Stimulated activated CD8-positive, alpha-beta memory T cell treated with anti-CD3 and anti-CD28 coated beads, Interleukin-15, amount 100 ng/mL, for 48 hours (primary cell): Measurements from ENCODE around the gene ZDHHC11.
"Not testable (repeated sequence)": the region's sequence is repeated elsewhere in the genome, so short reads cannot be mapped to it uniquely, and the experiment has no call there.

Source experiments
- DNase-seq, 2 donors: peaks; one replicate each; pipeline ENCODE4 v3.0.0-alpha.2; 2020; ENCODE audit warnings: low read depth in 2 of 2

The ZDHHC11 gene

DNA sequence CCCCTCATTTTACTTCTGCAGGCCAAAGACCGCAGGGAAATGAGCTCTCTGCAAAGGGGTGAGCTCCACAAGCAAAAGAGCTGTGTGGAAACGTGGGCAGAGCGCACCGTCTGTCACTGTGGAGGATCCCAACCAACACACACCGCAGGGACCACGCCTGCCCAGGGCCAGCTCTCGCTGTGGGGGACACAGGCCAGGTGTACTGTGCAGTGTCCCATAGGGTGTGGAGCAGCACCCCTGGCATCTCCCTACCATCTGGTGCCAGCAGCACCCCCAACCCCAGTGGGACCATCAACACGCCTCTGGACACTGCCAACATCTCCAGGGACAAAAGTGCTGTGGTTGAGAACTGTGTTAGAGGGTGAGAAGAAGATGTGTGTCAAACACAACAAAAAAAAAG, 27.9 kb upstream of the ZDHHC11 start:
- DNase-seq: not testable (repeated sequence)

DNA sequence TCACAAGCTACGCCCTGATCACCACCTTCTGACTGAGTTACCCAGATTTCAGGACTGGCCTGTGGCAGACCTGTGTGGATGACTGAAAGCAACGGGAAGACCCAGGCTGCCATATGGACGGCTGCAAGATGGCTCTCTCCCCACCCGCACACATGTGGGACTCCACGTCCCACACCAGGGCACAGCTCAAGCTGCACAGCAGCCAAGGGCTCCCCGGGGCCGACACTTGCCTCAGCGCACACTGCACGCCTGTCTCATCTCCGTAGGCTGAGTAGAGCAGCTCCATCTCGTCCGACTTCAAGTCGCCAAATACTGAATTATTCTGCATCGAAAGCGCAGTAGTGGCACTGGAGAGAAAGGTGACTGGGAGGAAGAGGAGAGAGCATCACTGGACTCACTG, 27.3 kb upstream of the ZDHHC11 start:
- no peak for DNase-seq

DNA sequence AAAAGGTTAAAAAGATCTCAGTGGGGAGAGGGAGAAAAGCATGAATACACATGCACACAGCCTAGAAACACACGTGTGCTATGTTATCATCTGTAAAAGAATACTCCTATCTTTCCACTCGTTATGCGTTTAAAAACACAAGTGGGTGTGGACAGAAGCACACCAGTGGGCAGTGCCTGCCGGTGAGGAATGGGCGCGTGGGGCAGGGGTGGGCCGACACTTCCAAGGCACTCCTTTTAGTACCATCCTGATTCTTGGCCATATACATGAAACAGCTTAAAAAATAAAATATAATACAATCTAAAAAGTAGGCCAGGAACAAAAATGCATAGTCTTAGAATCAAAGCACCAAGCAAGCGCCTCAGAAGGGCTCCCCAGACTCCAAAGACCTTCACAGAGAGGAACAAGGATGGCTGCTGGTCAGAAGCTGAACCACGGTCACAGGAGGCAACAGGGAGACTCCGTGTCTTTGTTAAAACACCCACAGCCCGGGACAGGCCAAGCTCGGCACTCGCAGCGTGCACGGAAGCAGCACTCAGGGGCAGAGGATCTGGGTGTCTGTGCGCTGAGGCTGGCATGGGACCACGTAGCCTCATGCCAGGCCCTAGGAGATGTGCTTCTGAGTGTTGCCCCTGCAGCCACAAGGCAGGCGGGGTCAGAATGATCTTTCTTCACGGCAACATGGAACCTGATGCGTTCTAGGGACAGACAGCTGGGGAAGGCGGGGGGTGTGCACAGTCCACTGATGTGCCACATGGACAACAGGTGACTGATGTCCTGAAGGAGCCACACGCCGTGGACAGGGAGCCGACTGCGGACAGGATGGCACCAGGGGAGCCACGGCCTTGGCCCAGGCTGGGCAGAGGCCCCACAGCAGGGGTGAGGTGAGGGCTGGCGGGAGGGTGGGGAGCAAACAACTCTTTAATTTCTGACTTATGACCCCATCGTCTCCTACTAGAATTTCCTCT, 25.9 kb upstream of the ZDHHC11 start:
- no peak for DNase-seq

DNA sequence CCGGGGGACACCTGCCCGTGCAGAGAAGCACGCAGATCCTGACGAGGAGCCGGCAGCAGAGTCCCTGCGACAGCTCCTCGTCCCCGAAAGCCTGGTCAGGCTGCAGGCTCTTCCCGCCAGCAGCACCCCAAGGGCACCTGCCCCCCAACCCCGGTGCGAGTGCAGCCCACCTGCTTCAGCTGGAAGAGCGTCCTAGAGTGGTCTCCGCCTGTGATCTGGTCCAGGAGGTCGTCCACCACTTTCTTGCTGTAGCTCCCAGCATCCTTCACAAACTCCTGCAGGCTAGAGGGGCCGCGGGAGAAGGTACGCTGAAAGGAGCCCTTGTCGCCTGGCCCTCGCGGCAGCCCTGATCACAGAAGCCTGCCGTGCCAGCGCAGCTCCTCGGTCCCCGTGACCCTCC, 25.1 kb upstream of the ZDHHC11 start:
- DNase-seq: no peak

DNA sequence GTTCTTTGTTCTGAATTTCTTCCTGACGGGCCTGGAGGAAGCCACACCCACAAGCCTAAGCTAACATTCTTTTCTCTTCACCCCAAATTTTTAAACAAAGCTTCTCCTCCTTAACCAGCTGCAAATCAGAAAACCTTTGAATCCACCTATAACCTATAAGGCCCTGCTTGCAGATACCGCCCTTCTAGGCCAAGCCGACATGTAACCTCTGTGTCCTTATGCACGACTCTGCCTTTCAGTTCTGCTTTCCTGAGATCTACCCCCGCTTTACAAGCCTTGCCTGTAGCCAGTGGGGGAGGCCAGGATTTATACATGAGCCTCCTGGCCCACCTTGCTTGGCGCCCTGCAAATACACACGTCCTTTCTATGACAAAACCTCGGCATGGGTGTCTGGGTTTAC, 22.5 kb upstream of the ZDHHC11 start:
- DNase-seq: no peak

DNA sequence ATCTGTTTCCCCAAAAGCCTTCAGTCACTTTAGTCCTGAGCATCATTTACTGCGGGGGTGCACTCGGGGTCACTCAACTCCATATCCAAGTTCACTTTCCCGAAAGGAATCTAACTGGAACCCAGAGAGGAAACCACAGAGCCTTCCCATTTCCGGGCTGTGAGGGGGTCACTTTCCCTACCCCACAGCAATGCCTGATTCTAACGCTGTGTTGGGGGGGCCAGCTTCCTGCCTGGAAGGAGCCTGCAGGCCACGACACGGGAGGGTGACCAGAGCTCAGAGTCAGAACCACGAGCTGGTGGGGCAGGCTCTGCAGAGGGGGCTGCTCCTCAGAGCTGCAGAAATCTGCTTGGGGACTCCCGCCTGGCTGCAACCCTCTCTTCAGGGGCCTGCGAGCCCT, 21.5 kb upstream of the ZDHHC11 start:
- no peak for DNase-seq

DNA sequence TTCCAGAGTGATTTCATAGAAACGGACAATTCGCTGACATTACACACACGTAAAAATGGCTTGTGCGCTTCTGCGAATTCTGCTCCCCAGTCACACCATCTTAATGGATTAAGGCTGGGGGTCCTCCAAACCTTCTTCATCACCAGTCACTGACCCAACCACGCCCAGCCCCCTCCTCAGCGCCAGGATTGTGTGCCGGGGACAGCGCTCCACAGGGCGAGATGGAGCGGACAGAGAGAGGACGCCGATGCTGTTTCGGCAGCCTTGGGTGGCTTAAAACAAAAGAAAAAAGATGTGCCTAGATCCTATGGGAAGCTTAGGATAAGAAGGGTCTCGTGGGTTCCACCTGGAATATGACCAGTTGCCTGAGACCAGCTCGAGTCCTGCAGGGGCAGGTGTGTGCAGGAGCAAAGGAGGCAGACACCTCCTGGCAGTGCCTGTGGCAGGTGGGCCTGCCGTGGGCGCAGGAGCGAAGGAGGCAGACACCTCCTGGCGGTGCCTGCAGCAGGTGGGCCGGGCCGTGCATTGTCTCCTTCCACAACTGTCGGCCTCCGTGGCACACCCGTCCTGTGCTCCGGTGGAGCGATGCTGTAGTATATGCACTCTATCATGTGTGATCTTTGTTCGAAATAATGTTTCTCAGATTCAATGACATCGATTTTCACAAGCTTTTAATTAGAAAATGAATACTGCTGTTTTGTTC, 21.0 kb upstream of the ZDHHC11 start:
- DNase-seq: no peak

DNA sequence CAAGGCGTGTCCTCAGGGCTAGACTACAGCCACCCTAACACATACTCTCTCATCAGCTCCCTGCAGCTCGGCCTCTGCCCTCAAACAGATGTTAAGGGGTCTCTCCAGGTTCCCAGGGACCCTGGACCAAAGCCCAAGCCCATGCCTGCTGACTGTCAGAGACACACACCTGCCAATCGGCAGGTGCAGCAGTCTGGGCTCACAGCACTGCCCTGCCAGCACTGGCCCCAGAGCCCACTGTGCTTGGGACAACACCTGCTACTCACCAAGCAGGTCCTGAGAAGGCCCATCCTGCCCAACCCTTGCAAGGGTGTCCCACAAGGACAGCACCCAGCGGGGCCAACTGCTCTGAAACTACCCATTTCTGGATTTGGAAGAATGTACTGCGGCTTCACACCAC, 20.2 kb upstream of the ZDHHC11 start:
- DNase-seq: no peak

DNA sequence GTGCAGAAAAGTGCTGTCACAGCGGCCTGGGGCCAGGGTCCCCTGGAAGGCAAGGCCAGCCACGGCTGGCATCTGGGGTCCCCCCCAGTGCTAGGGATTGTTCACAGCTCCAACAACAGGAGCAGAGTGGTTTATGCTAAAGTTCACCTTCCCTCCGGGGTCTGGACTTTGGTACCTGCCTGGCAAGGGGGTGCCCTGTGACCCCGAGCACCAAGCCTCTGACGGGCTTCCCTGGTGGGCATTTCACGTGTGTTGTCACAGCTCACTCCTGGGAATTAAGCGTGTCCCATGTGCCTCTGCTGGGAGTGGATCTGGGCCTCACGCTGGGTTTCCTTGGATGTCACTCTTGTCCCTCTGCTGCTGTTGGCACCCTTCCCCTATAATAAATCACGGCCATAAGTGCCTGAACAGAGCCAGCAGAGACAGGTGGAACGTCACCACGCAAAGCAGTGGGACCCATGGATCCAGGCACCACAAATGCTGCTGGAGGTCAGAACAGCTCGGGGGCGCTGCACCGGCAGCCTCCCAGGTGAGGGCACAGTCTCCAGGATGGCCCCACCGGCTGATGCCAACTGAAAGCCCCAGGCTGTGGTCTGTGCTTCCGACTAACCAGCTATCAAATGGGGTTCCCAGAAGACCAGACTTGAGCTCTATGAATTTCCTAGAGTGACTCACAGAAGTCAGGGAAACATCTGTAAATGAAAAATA, 17.8 kb upstream of the ZDHHC11 start:
- DNase-seq: no peak

DNA sequence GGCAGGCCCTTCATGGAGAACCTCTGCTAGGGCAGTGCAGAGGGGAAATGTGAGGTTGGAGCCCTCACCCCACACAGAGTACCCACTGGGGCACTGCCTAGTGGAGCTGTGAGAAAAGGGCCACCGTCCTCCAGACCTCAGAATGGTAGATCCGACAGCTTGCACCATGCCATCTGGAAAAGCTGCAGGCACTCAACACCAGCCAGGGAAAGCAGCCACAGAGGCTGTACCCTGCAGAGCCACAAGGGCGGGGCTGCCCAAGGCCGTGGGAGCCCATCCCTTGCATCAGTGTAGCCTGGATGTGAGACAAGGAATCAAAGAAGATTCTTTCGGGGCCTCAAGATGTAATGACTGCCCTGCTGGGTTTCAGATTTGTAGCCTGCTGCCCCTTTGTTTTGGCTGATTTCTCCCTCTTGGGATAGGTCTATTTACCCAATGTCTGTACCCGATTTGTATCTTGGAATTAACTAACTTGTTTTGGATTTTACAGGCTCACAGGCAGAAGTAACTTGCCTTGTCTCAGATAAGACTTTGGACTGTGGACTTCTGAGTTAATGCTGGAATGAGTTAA, 16.6 kb upstream of the ZDHHC11 start:
- no peak for DNase-seq

DNA sequence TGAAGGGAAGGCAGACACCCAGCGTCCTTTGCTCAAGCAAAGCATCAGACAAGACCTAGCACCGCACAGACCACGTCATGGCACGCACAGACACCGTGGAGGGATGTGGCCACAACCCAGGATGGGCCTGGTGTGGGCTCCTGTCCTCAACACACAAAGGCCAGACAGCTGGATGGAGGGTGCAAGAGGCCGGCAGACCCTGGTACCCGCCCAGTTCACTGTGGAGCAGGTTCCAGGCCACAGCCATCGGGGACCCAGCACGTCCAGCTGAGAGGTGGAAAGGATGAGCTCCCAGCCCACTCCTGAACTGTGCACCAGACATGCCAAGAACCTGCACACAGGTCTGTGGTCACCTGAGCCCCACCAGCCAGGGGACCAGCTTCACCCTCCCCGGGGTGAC, 15.0 kb upstream of the ZDHHC11 start:
- no peak for DNase-seq

DNA sequence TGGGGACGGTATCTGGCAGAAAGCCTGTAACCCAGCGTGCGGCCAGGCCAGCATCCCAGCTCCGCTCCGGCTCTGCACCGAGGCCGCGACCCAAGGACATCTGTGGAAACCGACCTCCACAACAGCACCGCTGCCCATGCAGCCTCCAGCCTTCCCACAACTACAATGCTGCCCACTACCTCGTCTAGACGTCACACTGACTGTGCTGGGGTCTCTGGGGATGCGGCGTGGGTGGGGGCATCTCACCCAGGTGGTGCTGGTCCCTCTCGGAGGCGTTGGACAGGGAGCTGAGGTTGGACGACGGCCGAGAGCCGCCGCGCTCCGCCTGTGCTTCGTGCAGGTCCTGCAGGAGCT, 14.4 kb upstream of the ZDHHC11 start:
- no peak for DNase-seq

DNA sequence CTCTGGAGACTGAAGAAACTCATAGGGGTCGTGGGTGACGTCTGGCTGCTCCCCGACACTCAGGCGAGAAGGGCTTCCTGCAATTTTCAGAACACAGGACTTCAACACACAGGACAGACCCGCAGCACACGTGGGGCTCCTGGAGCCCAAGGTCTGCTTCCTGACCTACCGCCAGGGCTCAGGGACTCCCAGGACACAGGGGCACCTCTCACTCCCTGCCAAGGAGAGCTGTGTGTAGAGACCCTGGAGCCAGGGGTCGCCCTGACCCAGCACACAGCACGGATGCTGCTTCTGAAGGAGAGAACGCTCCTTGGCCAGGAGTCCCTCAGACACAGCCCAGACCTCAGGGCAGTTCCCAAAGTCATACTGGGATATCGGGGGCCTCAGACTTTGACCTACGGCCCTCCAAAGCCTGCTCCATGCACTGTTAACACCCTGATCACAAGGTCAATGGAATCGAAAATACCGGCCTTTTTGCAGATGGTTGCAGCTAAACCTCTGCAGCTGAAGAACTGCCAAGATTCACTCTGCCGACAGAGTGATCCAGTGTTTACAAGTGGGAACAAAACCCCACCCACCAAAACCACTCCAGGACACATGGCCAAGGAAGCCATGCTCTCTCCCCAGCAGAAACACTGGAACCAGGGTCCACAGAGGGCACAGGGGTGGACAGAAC, 13.8 kb upstream of the ZDHHC11 start:
- no peak for DNase-seq

DNA sequence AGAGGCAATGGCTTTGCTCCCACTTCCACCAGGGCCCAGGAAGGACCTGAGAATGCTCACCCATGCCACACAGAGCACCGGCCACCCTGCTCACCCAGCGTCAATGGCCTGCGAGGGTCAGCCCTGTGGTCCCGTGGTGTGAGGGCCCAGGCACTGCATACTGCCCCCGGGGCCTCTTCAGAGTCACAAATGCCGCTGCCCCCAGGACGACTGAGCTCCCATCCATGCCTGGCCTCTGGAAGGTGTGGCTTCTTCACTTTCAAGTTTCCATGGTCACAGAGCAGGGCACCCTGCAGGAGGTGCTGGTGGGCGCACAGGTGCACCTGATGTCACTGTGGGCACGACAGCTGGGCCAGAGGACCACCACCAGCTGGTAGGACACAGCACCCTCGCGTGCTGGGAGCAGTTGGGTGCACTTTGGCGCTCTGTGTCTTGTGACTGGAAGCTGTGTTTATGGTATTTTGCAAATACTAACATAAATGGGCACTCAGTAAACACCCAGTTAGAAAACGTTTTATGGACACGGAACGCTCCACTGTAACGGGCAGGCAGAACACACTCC, 12.5 kb upstream of the ZDHHC11 start:
- DNase-seq: no peak

DNA sequence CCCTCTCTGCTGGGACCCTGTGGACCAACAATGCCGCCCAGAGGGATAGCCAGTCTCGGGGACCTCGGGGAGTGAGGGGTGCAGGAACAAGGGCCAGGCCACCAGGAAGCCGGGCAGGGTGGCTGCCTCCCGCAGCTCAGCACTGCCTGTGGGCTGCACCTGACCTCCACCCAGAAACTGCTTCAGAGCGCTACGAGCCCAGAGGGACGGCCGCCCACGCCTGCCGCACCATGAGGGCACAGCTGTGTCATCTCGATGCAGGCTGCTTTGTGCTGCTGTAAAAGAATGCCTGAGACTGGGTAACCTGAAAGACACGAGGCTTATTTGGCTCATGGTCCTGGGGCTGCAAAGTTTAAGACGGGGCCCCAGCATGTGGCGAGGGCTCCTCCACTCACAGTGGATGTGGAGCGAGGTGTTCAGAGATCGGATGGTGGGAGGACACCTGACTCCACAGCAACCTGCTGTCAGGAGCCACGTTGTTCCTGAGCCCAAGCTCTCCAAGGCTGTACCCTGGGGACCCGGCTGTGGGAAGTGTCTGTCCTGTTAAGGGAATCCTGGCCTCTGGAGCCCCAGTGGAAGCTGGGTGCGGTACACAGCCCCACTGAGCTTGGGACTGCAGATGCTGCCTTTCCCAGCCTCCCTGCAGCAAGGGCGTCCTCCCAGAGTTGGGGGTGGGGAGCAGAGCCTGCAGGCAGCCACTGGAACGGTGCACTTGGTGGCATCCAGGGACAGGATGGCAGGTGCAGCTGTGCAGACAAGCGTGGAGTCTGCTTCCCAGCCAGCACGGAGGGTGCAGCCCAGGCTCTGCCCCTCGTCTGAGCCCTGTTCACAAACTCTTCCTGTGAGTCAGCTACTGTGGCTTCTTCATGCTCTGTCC, 11.8 kb upstream of the ZDHHC11 start:
- DNase-seq: no peak

DNA sequence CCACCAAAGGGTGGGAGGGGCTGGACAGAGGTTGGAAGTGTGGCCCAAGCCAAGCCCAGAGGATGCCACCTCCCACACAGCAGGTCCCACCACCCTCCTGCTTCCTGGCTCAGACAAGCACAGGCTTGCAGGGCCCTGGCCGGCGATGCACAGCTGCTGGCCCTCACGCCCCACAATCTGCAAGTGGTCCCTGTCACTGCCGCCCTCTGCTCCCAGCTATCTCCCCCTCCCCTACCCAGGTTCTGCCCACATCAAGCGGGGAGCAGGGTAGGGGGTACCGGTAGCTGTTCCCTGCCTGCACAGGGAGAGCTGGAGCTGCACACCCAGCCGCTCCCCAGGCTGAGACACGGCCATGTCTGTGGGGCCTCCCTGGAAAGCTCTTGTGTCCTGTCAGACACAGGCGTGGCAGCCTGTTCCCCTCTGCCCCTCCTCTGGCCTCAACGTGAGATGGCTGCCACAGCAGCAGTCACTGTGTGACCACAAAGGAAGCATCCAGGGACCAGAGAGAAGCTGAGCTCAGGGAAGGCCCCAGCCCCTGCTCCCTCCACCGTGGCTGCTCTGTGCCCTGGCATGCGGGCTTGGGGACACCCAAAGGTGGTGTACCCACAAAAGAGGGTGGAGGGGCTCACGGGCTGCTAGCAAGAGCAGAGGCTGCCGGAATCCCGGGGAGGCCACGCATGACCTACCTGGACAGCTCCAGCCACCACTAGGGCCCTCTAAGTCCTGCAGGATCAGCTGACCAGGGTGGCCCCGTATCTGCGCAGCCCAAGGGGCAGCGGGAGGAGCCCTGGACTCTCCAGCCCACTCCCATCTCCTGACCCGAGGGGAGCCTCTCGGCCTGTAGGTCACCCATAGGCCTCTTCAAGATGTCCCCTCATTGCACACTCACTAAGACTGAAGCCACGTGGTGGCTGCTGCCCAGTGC, 10.9 kb upstream of the ZDHHC11 start:
- no peak for DNase-seq

DNA sequence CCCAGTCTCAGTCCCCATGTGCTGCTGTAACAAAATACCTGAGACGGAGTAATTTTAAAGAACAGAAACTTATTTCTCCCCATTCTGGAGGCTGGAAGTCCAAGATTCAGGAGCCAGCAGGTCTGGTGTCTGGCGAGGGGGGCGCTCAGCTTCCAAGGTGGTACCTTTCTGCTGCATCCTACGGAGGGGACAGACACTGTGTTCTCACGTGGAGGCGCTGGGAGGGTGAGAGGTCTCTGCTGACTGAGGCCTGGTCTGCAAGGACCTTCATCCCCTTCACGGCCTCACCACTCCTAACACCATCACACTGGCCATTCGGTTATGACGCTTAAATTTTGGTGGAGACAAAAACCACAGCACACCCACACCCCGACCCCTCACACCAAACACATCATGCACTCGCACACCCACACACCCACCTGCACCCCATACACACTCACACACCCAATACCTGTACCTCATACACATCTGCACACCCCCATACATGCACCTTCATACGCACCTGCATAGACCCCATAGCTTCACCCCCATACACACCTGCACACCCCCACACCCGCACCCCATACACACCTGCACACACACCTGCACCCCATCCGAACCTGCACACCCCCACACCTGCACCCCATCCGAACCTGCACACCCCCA, 9.8 kb upstream of the ZDHHC11 start:
- DNase-seq: no peak

DNA sequence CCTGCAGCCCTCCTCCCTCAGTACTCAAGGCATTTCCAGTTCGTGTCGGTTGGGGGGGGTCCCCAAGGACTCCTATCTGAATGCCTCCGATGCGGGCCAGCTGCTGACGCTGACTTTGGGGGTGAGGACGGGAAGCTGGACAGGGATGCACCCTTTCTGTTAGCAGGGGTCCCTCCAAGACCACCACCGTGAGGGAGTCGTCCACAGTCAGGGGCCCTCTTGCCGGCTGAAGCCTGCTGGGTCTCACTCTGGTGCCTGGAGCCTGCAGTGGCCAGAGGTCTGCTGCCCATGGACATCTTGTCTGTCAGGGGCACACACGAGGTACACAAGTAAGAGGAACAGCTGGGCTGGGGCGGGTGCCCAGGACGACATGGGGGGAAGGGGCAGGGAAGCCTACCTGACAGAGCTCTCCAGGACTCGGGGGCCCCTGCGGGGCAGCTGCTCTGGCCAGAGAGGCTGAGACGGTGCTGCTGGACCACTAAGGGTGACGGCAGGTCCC, 9.1 kb upstream of the ZDHHC11 start:
- no peak for DNase-seq

DNA sequence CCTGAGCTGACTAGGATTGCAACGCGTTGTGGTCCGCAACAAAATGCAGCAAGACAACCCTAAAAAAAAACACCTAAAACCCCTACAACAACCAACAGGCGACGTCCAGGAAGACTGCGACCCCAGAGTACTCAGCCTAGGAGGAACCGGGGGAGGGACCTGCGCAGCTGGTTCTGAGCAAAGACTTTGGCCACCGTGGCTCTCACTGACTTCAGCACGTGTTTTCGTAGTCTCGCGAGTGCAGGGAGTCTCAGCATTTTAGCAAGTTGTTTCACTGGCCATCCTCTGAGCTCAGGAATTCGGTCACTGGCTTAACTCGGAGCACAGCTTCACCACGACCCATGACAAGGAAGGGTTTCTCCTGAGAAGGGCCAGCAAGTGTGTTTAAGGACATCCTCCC, 8.6 kb upstream of the ZDHHC11 start:
- no peak for DNase-seq
